GM12801 (cell line): Measurements from ENCODE around the gene MSTO1.

ENCODE experiments used
- TF ChIP-seq, protein P1 (sequence below): IDR thresholded peaks from one replicate; pipeline ENCODE4 v1.5.1; 2011; ENCODE audit warnings: control low read depth; ENCODE audit not compliant: insufficient read length; ENCODE audit errors: extremely low read depth

Gene MSTO1

DNA sequence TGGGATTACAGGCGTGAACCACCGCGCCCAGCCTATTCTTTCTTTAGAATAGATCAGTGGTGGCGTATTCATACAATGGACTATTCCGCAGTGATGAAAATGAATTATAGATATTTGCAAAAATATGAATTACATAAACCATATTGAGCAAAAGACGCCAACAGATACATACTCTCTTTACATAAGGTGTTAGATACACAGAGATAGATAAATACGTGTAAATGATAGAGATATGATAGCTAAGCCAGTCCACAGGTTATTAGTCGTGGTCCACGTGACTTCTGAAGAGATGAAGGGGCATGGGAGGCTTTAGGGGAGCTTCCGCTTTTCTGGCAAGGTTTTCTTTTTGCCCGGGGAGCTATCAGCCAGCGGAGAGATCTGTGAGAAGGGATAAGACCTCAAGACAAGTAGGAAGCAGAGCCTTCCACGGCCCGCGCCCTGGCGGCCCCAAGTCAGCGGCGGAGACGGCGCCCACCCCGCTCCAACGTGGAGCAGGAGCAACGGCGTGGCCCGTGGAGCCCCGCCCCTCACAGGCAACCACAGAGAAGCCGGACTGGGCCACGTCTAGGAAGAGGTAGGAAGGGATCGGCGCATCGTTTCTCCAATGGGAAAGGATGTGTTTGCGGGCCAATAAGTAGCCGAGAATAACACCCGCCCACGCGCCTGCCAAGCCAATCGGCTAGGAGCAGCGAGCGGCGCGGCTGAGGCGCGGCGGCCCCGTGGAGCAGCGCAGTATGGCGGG lies at the start of gene MSTO1:
MSTO1 (plus strand) TSS at position 704 of the 742 bp plus-strand sequence; CDS start at position 735, 31 bp downstream.
- TF ChIP-seq, protein P1, sequence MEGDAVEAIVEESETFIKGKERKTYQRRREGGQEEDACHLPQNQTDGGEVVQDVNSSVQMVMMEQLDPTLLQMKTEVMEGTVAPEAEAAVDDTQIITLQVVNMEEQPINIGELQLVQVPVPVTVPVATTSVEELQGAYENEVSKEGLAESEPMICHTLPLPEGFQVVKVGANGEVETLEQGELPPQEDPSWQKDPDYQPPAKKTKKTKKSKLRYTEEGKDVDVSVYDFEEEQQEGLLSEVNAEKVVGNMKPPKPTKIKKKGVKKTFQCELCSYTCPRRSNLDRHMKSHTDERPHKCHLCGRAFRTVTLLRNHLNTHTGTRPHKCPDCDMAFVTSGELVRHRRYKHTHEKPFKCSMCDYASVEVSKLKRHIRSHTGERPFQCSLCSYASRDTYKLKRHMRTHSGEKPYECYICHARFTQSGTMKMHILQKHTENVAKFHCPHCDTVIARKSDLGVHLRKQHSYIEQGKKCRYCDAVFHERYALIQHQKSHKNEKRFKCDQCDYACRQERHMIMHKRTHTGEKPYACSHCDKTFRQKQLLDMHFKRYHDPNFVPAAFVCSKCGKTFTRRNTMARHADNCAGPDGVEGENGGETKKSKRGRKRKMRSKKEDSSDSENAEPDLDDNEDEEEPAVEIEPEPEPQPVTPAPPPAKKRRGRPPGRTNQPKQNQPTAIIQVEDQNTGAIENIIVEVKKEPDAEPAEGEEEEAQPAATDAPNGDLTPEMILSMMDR, result no peak

DNA sequence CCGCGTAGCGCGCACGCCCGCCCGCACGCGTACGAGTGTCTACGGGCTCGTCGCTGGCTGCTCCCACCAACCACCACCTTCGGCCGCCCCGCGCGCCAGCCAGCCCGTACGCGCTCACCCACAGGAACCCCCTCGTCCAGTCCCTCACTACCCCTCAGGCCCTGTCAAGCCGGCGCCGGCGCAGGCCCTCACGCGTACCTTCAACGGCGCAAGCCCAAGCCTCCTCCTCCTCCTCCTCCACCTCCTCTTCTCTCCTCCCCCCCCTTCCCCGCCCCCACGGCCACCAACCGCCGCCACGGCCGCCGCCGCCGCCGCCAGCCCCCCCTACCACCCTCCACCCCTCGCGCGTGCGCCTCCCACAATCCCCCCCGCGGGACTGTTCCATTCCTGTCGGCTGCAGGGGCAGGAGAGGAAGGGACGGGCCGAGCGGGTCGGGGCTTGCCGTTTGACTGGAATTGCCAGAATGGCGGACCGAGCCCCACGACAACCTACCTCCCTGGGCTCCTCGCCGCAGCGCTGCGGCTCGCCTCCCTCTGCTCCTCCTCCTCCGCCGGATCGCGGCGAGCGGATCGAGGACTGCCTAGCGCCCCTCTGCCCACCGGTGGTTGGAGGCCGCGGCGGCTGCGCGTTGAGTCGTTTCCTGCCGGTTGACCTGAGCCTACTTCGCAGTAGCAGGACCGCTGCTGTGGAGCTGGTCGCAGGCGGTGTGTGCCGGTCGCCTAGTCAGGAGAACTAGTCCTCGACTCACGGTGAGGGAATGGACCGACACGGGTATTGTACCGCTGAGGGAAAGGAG lies 47.2 kb upstream of the MSTO1 start, which contains the start of gene ASH1L:
ASH1L (minus strand) TSS at position 223 of the 796 bp plus-strand sequence. CDS start 41,284 bp downstream, outside the sequence.
- TF ChIP-seq, protein P1, result no peak

DNA sequence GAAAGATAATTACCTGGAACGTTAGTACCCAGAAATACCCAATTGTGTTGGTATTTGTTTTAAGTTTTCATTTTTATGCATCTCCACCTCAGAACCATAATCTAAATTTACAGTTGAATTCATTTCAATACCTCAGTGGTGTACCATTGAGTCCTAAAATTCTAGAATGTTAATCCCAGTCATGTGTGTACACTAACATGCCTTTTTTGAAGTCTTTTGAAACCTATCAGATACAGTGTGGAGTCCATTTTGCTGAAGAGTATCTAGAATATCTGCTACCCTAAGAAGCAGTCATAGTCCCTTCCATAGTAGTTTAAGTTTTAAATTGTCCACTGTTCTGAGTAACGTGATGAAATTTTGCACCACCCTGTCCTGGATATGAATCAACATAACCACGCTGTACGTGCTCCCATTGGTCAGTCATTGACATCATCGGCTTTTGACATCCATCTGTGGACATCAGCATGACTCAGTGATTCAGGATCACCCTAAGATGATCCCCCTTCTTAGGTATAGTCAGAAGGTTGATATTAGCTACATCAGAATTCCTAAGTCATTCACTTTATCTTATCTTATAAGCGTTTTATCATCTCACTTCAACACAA lies 39.9 kb upstream of the MSTO1 start:
- TF ChIP-seq, protein P1, result no peak

DNA sequence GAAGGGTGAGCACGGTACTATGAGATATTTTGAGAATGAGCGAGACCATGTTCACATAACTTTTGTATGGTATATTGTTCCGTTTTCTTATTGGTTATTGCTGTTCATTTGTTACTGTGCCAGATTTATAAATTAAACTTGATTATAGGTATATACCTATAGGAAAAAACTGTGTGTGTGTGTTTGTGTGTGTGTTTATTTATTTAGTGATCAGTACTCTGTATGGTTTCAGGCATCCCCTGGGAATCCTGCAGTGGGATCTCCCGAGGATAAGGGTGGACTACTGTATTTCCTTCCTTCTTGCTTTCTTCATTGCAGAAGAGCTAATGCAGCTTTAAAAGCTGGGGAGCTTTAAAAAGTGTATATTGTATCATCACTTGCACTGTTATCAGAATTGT lies 39.4 kb upstream of the MSTO1 start:
- TF ChIP-seq, protein P1, result no peak

DNA sequence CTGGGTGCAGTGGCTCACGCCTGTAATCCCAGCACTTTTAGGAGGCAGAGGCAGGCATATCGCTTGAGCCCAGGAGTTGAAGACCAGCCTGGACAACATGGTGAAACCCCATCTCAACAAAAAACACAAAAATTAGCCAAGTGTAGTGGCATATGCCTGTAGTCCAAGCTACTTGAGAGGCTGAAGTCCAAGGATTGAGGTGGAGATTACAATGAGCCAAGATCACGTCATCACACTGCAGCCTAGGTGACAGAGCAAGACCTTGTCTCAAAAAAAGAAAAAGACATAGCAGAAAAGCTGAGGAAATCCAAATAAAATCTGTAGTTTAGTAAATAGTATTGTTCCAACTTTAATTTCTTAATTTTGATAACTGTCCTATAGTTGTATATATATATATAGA lies 35.9 kb upstream of the MSTO1 start:
- TF ChIP-seq, protein P1, result no peak

DNA sequence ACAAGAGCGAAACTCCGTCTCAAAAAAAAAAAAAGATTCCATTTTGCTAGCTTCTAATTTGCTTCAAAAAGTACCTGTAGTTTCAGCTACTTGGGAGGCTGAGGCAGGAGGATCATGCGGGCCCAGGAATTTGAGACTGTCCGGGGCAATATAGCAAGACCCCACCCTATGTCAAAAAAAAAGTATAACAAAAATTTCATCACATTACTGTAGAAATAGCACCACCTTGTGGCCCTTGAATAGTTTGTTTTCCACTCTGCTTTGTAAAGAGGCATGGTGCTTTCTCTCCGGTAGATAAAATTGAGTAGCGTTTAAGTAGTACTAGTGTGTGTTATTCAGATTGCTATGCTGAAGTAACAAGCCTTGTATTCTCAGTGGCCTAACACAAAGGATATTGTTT lies 18.2 kb upstream of the MSTO1 start:
- TF ChIP-seq, protein P1, result no peak

DNA sequence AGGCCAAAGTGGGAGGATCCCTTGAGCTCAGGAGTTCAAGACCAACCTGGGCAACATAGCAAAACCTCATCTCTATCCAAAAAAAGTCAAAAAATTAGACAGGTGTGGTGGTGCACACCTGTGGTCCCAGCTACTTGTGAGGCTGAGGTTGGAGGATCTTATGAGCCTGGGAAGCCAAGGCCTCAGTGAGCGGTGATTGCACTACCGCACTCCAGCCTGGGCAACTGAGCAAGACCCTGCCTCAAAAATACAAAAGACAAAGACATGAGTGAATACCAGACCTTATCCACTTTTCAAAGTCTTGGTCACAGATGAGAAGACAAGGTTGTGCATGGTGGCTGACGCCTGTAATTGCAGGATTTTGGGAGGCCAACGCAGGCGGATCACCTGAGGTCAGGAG lies 13.2 kb upstream of the MSTO1 start:
- TF ChIP-seq, protein P1, result no peak
